ENCODE results near the gene SP1.
A peak's percentile ranks its signal among the peaks of the same experiment; 100 is the strongest.

SP1 gene

GRCh38 chr12:53452159-53453077 is 72.4 kb downstream of the SP1 start:
- DNase-seq, result peak; percentile 88

- DNase-seq, result no peak
Measured at GRCh38 chr12:53453953-53454640, 74.1 kb downstream of the SP1 start.

GRCh38 chr12:53454707-53455106 is 74.7 kb downstream of the SP1 start:
- DNase-seq, result no peak

DNA sequence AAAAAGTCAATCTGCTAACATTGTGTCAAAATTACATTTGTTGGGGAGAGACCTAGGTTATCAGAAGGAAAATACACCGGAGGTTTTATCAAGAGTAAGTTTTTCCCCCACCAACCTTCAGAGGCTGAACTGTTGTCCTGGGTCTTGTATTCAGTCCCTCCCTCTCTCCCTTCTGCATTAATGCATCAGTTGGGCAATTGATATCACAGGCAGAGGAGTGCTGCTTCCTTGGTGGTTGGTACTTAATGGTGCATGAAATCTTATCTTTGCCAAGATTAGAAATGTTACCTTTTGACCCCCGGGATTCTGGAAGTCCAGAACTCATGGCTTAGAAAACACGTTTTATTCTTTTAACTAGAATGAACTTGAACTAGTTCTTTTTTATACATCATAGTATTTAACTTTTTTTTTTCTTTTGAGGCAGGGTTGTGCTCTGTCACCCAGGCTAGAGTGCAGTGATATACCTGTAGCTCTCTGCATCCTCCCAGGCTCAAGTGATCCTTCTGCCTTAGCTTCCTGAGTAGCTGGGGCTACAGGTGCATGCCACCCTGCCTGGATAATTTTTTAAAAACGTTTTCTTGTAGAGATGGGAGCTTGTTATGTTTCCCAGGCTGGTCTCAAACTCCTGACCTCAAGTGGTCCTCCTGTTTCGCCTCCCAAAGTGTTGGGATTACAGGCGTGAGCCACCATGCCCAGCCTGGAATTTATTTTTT is 76.8 kb downstream of the SP1 start:
- no peak for DNase-seq

DNA sequence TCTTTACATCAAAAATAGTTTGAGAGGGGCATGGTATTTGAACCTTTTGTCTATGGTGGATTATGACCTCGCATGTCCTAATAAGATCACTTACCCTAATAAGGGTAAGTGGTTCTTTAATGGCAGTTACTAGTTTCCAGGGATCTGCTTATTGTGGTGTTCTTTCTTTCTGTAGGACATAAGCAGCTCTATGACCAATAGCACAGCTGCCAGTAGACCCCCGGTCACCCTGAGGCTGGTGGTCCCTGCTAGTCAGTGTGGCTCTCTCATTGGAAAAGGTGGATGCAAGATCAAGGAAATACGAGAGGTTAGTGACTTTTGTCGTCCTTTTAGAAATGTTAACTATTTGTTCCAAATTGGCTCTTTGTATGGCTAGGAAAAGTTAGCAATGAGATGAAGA is 79.1 kb downstream of the SP1 start:
- DNase-seq, result no peak

GRCh38 chr12:53461059-53461458 is 81.1 kb downstream of the SP1 start:
- DNase-seq, result no peak

GRCh38 chr12:53461591-53461990 is 81.6 kb downstream of the SP1 start:
- no peak for DNase-seq

DNA sequence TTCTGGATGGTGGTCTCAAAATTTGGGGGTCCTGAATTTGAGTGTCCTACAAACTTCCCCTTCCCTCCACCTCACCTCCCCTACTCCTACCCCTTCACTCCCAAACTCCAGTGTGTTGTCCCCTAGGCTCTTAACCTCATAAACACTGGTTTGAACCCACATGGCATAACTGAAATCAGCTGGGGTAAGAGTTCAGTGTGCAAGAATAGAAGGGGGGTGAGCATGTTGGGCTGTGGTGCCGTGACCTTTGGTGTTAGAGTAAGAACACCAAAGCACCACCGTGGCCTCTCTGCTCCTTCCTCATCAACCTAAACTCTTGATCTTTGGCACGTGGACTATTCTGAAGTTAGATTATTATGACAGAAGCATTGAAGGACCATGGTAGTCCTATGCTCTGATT is 83.0 kb downstream of the SP1 start:
- no peak for DNase-seq

DNA sequence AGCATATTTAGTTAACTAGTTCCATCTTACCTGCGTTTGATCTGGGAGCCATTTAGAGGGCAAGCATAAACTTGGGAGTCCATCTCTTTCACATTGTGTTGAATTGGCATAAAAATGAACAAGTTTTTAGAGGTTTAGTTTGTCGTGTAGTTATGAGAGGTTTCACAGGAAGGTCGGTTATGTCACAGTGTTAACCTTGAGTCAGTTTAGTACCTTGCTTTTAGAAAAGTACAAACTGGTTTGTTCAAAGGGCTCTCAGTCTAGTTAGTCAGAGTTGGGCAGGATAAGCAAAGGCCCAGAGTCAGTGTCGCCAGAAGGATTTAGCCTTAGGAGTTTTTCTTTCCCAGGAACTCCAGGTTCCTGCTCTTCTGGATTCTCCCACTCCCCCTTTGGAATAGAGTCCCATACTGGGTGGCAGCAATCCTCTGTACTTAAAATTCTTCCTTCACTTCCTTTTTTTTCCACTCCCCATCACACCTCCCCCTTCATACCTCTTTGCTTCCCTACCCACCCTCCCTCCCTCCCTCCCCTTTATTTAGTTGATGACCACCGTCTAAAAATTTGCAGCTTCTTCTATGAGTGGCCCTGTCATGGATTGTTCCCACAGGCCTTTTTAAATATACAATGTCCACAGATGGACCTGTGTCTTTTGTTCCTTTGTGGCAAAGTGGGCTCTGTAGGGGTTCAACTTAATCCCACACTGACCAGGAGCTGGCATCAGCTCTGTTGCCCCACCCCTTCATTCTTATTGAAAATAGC is 84.0 kb downstream of the SP1 start:
- DNase-seq, result no peak

DNA sequence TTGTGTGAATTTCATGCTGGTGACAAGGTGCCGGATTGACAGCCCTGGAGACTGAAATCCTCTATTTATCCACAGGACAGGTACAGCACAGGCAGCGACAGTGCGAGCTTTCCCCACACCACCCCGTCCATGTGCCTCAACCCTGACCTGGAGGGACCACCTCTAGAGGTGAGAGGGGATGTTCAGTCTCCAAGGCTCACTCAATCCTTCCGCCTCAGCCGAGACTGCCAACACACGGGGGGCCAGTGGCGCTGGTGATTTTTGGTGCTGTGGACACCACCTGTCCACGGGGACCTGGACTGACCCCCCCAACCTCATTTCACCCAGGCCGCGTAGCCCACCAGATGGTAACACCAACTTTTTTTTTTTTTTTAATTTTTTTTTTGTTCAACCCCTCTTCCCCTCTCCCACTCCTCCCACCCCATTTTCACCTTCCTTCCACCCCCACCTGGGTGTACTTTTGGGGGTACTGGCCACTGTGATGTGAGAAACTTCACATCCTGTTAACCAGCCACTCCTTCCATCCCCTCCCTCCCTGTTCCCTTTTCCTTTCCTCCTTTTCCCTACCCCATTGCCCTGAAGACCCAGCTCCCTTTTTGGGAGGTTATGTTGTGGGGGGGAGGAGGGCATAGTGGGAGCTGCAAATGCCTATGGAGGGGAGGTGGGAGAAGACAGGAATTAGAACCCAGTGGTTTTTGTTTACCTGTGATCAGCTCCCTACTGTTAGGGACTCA is 84.9 kb downstream of the SP1 start:
- no peak for DNase-seq

DNA sequence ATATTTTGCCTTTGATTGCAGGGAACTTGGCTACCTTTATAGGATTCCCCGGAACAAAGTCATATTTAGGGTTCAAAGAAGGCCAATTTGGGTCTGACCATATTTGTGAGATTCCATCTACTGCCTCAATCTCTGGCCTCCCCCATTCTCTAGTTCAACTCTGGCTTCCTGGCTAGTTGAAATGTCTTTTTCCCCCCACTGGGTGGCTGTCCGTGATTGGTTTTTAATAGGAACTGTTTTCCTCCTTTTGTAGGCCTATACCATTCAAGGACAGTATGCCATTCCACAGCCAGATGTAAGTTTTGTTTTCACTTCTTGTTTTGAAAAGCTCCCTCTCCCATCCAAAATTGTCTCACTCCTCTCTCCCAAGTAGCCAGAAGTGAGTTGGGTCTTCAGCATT is 85.7 kb downstream of the SP1 start:
- no peak for DNase-seq
